GM18870 (cell line): Measurements from ENCODE around the gene MKRN2OS.
"Not testable (repeated sequence)": the region's sequence is repeated elsewhere in the genome, so short reads cannot be mapped to it uniquely, and the experiment has no call there.

Source experiments
- ATAC-seq: cut with Tn5 transposase; IDR thresholded peaks from one replicate; pipeline ENCODE4 v1.9.1; 2021; ENCODE audit warnings: moderate library complexity; ENCODE audit not compliant: unreplicated experiment

Gene MKRN2OS

DNA sequence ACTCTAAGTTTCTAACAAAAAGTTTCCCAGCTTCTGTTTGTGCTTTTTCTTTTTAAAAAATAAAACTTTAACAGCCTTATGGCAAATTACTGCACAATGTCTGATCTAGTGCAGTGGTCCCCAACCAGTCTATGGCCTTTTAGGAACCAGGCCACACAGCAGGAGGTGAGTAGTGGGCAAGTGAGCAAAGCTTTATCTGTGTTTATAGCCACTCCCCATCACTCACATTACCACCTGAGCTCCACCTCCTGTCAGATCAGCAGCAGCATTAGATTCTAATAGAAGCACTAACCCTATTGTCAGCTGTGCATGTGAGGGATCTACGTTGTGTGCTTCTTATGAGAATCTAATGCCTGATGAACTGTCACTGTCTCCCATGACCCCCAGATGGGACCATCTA lies 17.2 kb upstream of the MKRN2OS start:
- ATAC-seq: no peak

DNA sequence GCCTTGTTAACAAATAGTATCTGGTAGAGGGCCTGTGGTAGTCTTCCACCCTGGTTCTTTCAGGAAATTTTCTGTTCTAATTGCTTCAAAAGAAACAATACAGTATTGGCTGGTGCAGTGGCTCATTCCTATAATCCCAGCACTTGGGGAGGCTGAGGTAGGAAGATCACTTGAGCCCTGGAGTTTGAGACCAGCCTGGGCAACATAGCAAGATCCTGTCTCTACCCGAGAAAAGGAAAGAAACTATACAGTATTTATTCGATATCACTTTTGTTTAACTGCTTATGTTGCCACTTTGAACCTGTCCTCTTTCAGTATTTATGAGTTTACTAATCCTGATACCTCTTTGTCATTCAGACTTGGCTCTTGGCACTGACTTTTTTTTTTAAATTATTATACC lies 16.1 kb upstream of the MKRN2OS start:
- ATAC-seq: no peak

DNA sequence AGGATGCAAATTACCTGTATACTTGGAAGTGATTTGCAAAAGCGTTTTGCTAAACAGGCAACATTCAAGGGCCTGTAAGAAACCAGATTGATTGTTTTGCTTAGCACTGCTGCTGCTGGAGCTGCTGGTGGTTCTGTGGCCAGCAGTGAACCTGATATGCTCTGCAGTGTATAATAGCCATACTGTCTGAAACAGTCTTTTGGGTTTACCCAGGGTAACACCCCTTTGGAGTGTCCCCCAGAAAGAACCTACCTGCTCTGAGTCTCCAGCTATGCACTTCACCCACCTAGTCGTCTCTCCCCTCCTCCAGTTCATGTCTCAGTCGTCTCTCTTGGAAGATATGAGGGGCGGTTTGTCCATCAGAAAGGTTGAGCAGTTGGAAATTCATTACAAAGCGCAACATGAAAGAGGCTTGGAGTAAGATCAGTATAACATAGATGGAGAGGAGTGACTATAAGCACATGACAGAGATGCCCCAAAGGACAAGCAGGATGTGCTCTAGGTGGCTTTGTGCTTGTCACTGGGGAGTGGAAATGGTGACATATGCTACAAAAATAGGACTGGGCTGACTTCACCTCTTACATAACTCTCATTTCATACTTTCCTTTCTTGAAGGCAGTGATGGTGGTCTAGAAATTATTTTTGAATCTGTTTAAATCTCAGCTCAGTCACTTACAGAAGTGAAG lies 15.3 kb upstream of the MKRN2OS start:
- ATAC-seq: peak; percentile 62

DNA sequence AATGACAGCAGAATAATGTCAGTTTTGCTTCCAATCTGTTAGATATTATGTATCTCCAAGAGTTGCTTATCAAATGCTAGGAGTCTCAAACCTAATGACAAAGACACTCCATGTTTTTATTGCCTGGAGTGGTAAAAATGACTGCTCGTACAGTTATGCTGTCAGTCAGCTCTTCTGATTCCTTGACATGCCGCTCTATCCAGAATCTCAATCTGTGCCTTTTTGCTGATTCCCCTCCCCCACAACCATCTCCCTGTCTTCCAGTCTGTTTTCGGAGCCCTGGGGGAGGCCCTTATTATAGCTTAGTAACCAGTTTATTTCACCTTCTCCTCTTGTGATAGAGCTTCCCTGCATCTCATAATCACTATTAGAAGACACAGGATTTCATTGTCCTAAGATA lies 14.2 kb upstream of the MKRN2OS start:
- no peak for ATAC-seq

DNA sequence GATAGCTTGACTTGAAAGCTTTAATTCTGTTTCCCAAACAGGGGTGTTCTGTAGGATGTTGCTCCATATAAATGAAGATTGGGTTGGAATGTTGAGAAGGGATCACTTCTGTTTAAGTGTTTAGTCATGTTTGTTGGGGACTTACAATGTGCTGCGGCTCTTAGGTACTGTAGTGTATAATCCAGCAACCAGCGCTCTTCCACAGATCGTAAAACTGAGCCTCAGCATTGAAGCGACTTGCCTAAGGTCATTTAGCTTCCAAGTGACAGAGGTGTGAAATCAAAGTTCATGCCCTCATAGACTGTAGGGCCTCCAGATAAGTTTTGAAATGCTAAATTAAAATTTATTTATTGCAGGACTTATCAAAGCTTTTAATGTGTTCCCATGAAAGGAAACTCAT lies 13.4 kb upstream of the MKRN2OS start:
- no peak for ATAC-seq

DNA sequence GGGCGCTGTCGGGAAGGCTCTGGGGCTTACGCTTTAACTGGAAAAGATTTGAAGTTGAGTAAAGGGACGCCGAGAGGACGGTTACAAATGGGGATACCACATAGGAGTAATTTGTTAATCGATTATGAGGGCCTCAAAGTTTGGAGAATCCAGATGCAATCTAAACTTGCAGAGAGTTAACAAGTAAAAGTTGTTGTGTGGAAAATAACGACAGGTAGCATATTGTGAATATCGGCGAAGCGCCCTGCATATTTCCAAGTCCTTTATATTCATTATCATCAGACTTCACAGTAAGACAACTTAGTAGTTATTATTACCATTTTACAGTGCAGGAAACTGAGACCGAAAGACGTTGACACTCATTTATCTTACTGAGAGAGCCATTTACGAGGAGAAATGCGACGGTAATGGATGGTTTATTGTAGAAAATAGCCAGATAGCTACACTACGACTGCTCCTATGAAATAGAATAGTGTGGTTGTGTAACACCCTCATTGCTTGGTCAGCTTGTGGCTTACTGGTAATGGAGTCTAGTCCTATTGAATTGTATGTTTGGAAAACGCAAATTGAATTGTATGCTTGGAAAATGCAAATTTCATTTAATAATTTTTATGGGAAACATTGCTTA lies 12.3 kb upstream of the MKRN2OS start:
- no peak for ATAC-seq

DNA sequence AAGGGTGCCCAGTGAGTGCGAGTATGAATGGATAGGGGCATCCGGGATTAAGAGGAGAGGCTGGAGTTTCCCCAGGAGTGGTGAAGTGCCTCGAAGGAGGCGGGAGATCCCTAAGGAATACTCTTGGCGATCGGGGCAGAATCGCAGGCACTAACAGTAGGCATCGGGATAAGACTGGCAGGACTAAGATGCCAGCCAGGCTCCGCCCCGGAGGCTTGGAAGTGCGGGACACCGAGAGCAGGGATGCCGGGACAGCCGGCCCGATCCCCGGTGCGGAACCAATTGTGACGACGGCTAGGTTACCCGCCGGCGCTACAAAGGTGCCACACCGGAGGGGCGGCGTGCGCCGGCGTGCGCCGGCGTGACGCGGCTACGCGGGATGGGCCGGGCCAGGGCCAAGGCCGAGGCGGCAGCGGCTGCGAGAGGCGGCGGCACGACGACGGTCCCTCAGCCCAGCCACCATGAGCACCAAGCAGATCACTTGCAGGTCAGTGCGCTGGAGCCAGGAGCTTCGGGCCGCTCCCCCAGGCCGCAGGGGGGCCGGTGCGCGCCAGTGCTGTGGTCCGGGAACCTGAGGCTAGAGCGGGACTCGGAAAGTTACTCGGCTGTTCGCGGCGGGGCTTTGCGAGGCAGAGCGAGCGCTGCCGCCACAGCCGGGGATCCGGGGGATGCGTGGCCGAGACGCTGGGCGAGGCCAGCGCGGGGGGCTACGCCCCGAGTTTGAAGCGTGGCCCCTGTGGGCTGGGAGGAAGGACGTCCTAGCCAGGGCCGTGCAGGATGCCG lies 11.6 kb upstream of the MKRN2OS start, which contains the start of gene MKRN2:
MKRN2 (plus strand) TSS at position 398 of the 783 bp plus-strand sequence; CDS start at position 462, 64 bp downstream.
- peak; percentile 44 for ATAC-seq

DNA sequence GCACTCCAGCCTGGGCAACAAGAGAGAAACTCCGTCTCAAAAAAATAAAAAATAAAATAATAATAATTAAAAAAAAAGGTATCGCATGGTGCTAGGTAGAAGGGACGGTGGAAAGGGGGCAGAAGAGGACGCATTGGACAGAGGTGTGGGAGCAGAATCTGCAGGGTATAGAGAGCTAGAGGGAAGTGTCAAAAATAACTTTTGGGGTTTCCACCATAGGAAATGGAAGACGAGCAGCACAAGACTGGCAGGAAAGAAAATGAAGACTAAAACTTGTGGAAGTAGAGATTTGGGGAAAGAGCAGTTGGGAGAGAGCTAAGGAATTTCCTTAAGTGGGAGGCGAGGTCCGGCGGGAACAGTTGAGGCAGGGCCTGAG lies 11.0 kb upstream of the MKRN2OS start:
- no peak for ATAC-seq

DNA sequence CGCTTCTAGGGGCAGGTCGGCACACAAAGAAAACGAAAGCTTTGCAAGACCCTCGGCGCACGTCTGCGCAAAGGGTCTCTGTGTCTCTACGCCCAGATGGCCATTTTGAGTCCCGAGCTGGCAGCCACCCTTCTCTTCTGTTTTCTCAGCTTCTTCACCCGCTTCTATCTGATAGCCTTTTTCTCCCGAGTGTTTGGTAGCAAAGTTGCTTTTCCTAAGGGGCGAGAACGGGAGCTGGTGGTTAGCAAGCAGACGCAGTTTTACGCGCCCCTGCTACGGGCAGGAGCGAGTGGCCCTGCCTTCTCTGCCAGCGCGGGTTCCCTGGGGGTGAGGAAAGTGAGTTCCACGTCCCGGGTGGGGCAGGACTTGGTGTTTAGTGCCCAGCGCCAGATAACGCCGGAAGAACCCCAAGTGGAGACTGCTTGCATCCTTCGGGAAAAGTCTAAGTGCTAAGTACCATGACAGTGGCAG lies 8.7 kb upstream of the MKRN2OS start:
- no peak for ATAC-seq

DNA sequence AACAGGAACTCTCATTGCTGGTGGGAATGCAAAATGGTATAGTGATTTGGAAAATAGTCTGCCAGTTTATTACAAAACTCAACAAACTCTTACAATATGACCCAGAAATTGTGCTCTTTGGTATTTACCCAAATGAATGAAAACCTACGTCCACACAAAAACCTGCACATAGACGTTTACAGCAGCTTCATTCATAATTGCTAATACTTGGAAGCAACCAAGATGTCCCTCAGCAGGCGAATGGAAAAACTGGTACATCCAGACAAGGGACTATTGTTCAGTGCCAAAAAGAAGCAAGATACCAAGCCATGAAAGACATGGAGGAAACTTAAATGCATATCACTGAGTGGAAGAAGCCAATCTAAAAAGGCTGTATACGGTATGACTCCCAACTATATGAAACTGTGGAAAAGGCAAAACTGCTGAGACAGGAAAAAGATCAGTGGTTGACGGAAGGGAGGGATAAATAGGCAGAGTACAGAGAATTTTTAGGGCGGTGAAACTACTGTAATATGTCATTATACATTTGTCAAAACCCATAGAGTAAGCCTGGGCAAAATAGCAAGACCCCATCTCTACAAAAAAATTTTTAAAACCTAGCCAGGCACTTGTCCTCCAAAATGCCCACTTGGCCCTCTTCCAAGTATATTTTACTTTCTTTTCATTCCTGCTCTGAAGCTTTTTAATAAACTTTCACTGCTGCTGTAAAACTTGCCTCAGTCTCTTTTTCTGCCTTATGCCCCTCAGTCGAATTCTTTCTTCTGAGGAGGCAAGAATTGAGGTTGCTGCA lies 4.9 kb upstream of the MKRN2OS start:
- ATAC-seq: no peak

DNA sequence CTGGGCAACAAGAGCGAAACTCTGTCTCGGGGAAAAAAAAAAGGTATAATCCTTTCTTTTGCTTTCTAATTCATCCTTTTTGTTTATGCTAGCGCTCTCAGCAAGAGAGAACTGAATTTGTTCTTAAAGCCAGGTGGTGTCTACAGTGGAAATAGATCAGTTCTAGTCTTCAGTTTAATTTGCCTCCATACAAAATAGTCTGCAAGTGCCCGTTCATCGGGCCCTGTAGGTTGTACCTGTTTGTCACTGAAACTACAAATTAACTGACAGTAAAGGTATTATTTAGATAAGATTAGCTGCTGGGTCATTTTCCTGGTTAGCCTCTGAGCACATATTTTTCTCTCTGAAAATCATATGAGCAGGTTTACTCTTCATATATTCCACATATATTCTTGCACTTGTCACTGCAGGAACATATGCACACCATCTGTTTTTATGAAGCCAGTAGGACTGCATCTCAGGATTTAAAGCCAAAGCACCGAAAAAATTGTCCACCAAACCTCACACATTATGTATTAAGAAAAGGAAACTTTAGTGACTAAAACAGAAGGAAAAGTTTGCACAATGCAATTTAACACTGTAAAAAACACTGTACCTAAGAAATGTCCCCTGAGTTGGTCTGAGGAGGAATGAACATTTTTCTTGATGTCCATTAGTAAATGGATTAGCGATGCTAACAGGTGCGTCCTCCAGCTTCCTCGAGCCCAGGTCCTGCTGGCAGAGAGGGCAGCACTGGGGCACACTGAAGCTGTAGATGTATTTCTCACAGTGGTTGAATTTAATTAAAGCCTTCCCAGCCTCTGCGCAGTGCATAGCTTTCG lies 437 bp downstream of the MKRN2OS start:
- ATAC-seq: no peak

DNA sequence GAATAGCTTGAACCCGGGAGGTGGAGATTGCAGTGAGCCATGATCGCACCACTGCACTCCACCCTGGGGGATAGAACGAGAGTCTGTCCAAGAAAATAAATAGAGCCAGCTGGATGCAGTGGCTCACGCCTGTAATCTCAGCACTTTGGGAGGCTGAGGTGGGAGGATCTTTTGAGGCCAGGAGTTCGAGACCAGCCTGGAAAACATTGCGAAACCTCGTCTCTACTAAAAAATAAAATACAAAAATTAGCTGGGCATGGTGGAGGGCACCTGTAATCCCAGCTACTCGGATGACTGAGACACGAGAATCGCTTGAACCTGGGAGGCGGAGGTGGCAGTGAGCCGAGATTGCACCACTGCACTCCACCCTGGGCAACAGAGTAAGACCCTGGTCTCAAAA lies 1.8 kb downstream of the MKRN2OS start:
- ATAC-seq: not testable (repeated sequence)

DNA sequence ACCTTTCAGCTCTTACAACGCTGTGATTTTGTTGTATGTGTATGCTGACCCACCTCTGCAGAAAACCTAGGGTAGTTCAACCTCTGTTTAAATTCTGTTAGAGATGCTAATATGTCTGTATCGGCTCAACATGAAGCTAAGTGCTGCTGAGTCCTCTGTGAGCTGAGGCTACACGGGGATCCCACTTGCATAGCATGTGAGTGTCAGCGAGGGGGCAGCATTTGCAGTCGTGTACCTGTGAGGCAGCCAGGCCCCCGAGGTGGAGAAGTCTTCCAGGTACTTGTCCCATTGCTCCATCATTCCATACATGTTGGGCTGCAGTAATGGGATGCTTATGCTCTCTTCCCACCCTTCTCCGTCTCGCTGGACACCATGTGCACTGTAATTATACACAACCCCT lies 3.7 kb downstream of the MKRN2OS start:
- ATAC-seq: no peak

DNA sequence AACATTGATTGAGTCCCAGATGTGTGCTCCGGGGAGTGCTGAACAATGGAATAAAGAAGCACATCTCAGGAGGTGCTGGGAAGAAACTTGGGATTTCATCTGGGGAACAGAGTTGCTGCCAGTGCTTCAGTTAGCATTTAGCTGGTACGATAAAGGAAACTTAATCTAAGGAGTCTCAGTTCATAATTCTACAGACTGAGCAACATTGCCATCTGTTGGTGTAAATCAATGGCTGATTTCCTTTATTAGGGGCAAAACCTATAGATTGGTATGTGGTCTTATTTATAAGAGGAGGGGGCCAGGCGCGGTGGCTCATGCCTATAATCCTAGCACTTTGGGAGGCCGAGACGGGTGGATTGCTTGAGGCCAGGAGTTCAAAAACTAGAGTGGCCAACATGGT lies 8.9 kb downstream of the MKRN2OS start:
- no peak for ATAC-seq

DNA sequence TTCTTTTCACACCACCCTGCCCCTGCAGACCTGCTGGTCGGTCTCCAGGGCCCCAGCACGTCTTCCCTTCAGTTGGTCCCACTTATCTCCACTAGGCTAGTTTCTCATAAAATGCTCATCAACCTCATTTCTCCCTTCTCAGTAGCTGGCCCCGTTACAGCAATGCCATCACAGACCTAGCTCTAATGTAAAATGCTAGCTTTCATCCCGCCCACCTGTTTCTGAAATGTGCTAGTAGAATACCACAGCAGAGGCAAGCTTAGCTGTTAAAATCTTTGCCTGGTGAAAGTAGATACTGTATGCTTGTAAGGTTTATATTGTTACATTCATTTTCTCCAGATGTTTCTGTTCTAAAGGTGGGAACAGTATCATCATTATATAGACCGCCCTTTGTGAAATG lies 13.1 kb downstream of the MKRN2OS start:
- ATAC-seq: no peak

DNA sequence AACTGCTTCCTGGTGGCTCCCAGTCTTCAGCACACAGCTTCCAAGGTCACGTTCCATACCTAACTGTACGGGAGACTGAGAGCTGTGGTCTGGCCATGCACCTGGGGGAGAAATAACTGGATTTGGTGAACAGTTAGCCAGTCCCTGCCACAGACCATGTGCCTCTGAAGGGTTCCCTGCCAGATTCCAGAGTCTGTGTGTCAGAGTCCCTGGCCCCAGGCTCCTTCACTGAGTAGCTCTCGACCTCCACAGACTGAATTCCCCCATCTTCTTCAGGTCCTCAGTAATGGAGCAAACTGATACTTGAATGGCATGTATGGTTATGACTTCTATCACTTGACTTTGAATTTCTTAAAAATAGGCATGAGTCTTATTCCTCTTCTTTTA lies 17.5 kb downstream of the MKRN2OS start:
- ATAC-seq: no peak

DNA sequence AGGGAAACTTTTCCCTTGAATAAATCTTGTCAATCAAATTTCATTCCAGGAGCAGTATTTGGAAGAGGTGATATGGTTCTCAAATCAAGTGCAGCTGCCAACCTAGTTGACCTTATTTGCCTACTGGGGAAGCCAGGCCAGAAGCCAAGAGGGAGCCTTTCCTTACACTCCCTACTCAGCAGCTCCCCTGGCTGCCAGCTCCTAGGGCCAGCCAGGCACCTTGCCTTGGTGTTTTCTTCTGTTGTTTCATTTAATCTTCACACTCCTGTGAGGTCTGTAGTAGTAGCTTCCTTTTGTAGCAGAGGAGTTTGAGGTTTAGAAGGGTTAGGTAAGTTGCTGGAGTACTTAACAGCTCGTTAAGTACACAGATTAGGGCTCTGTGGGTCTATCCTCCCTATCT lies 22.6 kb downstream of the MKRN2OS start:
- no peak for ATAC-seq

DNA sequence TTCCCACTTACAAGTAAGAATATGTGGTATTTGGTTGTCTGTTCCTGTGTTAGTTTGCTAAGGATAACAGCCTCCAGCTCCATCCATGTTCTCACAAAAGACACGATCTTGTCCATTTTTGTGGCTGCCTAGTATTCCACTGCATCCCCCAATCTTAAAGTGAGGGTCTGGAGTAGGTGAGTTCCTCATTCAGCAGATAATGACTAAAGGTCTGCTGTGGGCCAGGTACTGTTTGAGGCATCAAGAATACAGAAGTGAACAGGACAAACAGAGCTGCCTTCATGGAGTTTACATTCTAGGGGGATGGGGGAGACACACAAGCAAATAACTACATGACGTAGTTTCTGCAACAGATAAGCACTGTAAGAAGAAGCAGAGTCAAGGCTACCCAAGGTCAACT lies 24.3 kb downstream of the MKRN2OS start:
- ATAC-seq: no peak

DNA sequence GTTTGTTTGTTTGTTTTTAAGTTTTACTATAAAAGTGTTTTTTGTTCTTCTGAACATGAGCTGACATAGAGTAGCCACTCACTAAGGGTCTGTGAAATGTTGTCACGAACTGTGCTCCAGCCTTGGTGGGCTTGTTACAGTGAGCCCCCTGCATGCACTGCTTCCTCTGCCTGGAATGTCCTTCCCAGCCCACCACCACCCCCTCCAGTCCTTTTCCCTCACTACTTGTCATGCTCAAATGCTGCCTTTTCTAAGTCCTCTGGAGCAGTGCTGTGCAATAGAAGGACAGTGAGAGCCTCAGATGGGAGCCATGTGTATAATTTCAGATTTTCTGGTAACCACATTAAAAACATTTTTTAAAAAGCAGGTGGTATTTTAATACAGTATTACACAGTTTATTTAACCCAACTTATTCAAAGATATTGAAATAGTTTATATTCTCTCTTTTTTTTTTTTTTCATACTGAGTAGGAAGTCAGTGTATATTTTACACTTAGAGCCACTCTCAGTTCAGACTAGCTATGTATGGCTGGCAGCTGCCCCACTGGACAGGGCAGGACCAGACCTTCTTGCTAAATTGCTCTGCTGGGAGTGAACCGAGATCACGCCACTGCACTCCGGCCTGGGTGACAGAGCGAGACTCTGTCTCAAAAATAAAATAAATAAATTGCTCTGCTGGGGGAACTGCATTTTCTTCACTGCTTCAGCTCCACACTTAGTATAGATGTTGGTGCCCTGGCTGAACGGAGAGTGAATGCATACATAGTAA lies 26.9 kb downstream of the MKRN2OS start:
- no peak for ATAC-seq

DNA sequence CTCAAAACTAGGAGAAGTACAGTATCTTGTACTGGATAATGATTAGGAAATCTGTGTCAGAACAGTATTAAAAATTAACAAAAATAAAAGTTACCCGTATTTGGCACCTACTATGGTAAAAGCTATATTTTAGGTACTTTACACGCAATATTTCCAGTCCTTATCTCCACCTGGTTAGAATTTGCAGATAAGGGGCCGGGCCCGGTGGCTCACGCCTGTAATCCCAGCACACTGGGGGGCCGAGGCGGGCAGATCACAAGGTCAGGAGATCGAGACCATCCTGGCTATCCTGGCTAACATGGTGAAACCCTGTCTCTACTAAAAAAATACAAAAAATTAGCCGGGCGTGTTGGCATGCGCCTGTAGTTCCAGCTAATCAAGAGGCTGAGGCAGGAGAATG lies 28.4 kb downstream of the MKRN2OS start:
- ATAC-seq: no peak
